ENCODE measurements around the gene WBP1L. TPM values are rescaled to one million over a fixed set of nuclear protein-coding genes. Genes with fewer than 3 reads are reported as not detected.
"Not testable (repeated sequence)": the region's sequence is repeated elsewhere in the genome, so short reads cannot be mapped to it uniquely, and the experiment has no call there.

Gene WBP1L
- polyA plus RNA-seq, 3 donors: 24.8 to 43.0 (median 38.3) TPM

GRCh38 chr10:102757323-102757722, 13.6 kb downstream of the WBP1L start:
- Mint-ChIP-seq H3K27ac (peak overlapping the region in 4 of 7 donors; percentile 56 to 90 (median 74)), H3K4me3 (no peak overlapping the region), H3K36me3 (peaks cover 28 to 55% of the 10 kb centered on the region in 2 donors), H3K9me3 (peaks cover 0 to 4% (median 0%) of the 10 kb centered on the region in 7 donors), H3K4me1 (peaks cover 27% of the 10 kb centered on the region), H3K27me3 (ENCODE audit: low read depth in 3 of 3) (peaks cover 0 to 2% (median 0%) of the 10 kb centered on the region in 3 donors)
- Histone ChIP-seq H3K4me2 (replicated peaks; ENCODE audit: extremely low read depth, low read length, poor library complexity, severe bottlenecking) (no peak overlapping the region), H2AFZ (ENCODE audit: insufficient read depth, low read depth, low read length, poor library complexity, severe bottlenecking) (no peak overlapping the region), H3K27ac (ENCODE audit: low read depth in 1 of 2, low read length in 2 of 2) (no peak overlapping the region), H3K4me3 (replicated peaks in 1 of 3; ENCODE audit: low read depth in 2 of 3, low read length in 3 of 3) (no peak overlapping the region), H3K9me3 (replicated peaks in 1 of 2; ENCODE audit: control insufficient read depth in 1 of 2, insufficient read depth in 1 of 2, low read length in 2 of 2) (no peaks in the 10 kb centered on the region), H4K20me1 (ENCODE audit: insufficient read depth, low read length) (peaks cover 74% of the 10 kb centered on the region), H3K4me1 (ENCODE audit: control insufficient read depth in 1 of 2, insufficient read depth in 2 of 2, low read length in 2 of 2) (peaks cover 10 to 15% of the 10 kb centered on the region in 2 donors), H3K9ac (ENCODE audit: insufficient read depth, low read length, poor library complexity, severe bottlenecking) (no peak overlapping the region), H3K36me3 (replicated peaks in 1 of 2; ENCODE audit: control insufficient read depth in 1 of 2, insufficient read depth in 2 of 2, low read length in 2 of 2) (peaks cover 2 to 22% of the 10 kb centered on the region in 2 donors), H3K79me2 (ENCODE audit: insufficient read depth, low read length) (peaks cover 88% of the 10 kb centered on the region), H3K27me3 (ENCODE audit: control insufficient read depth in 2 of 2, insufficient read depth in 2 of 2, low read length in 2 of 2) (no peaks in the 10 kb centered on the region)
- TF ChIP-seq, protein P1, sequence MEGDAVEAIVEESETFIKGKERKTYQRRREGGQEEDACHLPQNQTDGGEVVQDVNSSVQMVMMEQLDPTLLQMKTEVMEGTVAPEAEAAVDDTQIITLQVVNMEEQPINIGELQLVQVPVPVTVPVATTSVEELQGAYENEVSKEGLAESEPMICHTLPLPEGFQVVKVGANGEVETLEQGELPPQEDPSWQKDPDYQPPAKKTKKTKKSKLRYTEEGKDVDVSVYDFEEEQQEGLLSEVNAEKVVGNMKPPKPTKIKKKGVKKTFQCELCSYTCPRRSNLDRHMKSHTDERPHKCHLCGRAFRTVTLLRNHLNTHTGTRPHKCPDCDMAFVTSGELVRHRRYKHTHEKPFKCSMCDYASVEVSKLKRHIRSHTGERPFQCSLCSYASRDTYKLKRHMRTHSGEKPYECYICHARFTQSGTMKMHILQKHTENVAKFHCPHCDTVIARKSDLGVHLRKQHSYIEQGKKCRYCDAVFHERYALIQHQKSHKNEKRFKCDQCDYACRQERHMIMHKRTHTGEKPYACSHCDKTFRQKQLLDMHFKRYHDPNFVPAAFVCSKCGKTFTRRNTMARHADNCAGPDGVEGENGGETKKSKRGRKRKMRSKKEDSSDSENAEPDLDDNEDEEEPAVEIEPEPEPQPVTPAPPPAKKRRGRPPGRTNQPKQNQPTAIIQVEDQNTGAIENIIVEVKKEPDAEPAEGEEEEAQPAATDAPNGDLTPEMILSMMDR (IDR thresholded peaks at IDR 0.05): no peak
- DNase-seq: no peak
- 96% methylated on average over 4 of the region's 6 CpGs for WGBS (ENCODE audit: insufficient coverage)
- intact Hi-C loops (cut with micrococcal nuclease): loop anchor here in 1 of 2 donors (10.0 kb wide), 1 partner anchor 47 kb away; no protein-coding TSS in a partner anchor

DNA sequence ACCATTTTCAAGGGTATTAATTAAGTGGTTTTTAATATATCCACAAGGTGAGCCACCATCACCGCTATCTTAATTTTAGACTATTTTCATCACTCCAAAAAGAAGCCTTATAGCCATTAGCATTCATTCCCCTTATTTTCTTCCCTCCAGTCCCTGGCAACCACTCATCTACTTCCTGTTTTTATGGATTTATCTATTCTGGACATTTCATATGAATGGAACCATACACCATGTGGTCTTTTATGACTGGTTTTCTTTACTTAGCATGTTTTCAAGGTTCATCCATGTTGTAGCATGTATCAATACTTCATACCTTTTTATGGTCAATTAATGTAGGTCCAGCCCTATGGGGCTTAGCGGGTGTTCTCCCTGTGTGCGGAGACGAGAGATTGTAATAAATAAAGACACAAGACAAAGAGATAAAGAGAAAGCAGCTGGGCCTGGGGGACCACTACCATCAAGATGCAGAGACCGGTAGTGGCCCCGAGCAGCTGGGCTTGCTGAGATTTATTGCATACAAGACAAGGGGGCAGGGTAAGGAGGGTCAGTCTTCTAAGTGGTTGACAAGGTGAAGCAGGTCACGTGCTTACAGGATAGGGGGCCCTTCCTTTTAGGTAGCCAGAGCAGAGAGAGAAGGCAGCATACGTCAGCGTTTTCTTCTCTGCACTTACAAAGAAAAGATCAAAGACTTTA, 14.6 kb downstream of the WBP1L start:
- no peak for DNase-seq
- intact Hi-C loops (cut with micrococcal nuclease): loop anchor here in 1 of 2 donors (10.0 kb wide), 1 partner anchor 46 kb away; no protein-coding TSS in a partner anchor

GRCh38 chr10:102758933-102759262, 15.2 kb downstream of the WBP1L start:
- not testable (repeated sequence) for H3K9me3 Mint-ChIP-seq; H2AFZ ChIP-seq (ENCODE audit: insufficient read depth, low read depth, low read length, poor library complexity, severe bottlenecking); H3K27ac ChIP-seq (ENCODE audit: low read depth in 1 of 2, low read length in 2 of 2); H3K9me3 ChIP-seq (replicated peaks in 1 of 2; ENCODE audit: control insufficient read depth in 1 of 2, insufficient read depth in 1 of 2, low read length in 2 of 2); DNase-seq; H3K4me3 Mint-ChIP-seq; H3K4me2 ChIP-seq (replicated peaks; ENCODE audit: extremely low read depth, low read length, poor library complexity, severe bottlenecking); H3K27me3 Mint-ChIP-seq (ENCODE audit: low read depth in 3 of 3); H3K9ac ChIP-seq (ENCODE audit: insufficient read depth, low read length, poor library complexity, severe bottlenecking); H3K4me3 ChIP-seq (replicated peaks in 1 of 3; ENCODE audit: low read depth in 2 of 3, low read length in 3 of 3); H3K4me1 ChIP-seq (ENCODE audit: control insufficient read depth in 1 of 2, insufficient read depth in 2 of 2, low read length in 2 of 2); H3K27me3 ChIP-seq (ENCODE audit: control insufficient read depth in 2 of 2, insufficient read depth in 2 of 2, low read length in 2 of 2)
- Histone ChIP-seq H3K36me3 (replicated peaks in 1 of 2; ENCODE audit: control insufficient read depth in 1 of 2, insufficient read depth in 2 of 2, low read length in 2 of 2) (peaks cover 12 to 28% of the 10 kb centered on the region in 2 donors), H3K79me2 (ENCODE audit: insufficient read depth, low read length) (peaks cover 87% of the 10 kb centered on the region), H4K20me1 (ENCODE audit: insufficient read depth, low read length) (peaks cover 75% of the 10 kb centered on the region)
- WGBS (ENCODE audit: insufficient coverage): no CpG with 5 or more reads among the region's 12 CpGs
- intact Hi-C loops (cut with micrococcal nuclease): loop anchor here in 1 of 2 donors (10.0 kb wide), 1 partner anchor 46 kb away; no protein-coding TSS in a partner anchor
- Mint-ChIP-seq H3K27ac (peak overlapping the region in 3 of 7 donors; percentile 40 to 87 (median 48)), H3K36me3 (peaks cover 37 to 57% of the 10 kb centered on the region in 2 donors), H3K4me1 (peaks cover 17% of the 10 kb centered on the region)

More for the DNA sequence above, 14.6 kb downstream of the WBP1L start:
- Mint-ChIP-seq H3K36me3 (peaks cover 34 to 58% of the 10 kb centered on the region in 2 donors), H3K4me1 (peaks cover 19% of the 10 kb centered on the region), H3K9me3 (peaks cover 0 to 4% (median 0%) of the 10 kb centered on the region in 7 donors), H3K27ac (peak overlapping the region in 6 of 7 donors; percentile 35 to 87 (median 52)), H3K4me3 (no peak overlapping the region), H3K27me3 (ENCODE audit: low read depth in 3 of 3) (peaks cover 0 to 2% (median 0%) of the 10 kb centered on the region in 3 donors)
- Histone ChIP-seq H3K9me3 (replicated peaks in 1 of 2; ENCODE audit: control insufficient read depth in 1 of 2, insufficient read depth in 1 of 2, low read length in 2 of 2) (no peaks in the 10 kb centered on the region), H3K27me3 (ENCODE audit: control insufficient read depth in 2 of 2, insufficient read depth in 2 of 2, low read length in 2 of 2) (no peaks in the 10 kb centered on the region), H4K20me1 (ENCODE audit: insufficient read depth, low read length) (peaks cover 74% of the 10 kb centered on the region), H3K36me3 (replicated peaks in 1 of 2; ENCODE audit: control insufficient read depth in 1 of 2, insufficient read depth in 2 of 2, low read length in 2 of 2) (peaks cover 10 to 22% of the 10 kb centered on the region in 2 donors), H3K27ac (ENCODE audit: low read depth in 1 of 2, low read length in 2 of 2) (no peak overlapping the region), H2AFZ (ENCODE audit: insufficient read depth, low read depth, low read length, poor library complexity, severe bottlenecking) (no peak overlapping the region), H3K79me2 (ENCODE audit: insufficient read depth, low read length) (peaks cover 88% of the 10 kb centered on the region), H3K9ac (ENCODE audit: insufficient read depth, low read length, poor library complexity, severe bottlenecking) (no peak overlapping the region), H3K4me1 (ENCODE audit: control insufficient read depth in 1 of 2, insufficient read depth in 2 of 2, low read length in 2 of 2) (peaks cover 6 to 7% of the 10 kb centered on the region in 2 donors), H3K4me2 (replicated peaks; ENCODE audit: extremely low read depth, low read length, poor library complexity, severe bottlenecking) (no peak overlapping the region), H3K4me3 (replicated peaks in 1 of 3; ENCODE audit: low read depth in 2 of 3, low read length in 3 of 3) (no peak overlapping the region)
- TF ChIP-seq, protein P1 (IDR thresholded peaks at IDR 0.05): no peak
- WGBS (ENCODE audit: insufficient coverage): 94% methylated on average over 2 of the region's 9 CpGs

All from CD14-positive monocyte (primary cell).